ENCODE data around the gene TEX10.

Gene TEX10

DNA sequence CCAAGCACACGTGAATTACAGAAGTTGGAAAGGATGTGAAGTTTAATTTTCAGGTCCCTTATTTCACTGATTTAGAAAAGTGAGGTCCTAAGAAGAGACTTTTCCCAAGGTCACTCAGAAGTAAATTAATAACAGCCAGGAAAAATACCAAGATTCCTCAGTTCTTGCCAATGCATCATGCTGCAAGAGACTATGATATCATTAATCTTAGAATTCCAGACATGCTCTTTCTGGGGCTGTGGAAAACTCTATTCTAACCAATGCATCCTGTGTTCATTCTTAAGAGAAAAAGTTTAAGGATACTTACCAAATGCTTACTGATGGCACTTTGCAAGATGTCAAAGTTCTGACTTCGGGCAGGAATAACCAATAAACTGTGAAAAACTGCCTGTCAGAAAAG, 42.8 kb downstream of the TEX10 start:
- Histone ChIP-seq H3K27me3 (ENCODE audit: insufficient read depth, poor library complexity, severe bottlenecking) (no peaks in the 10 kb centered on the region), H3K27ac (replicated peaks) (no peak overlapping the region), H3K4me3 (replicated peaks; ENCODE audit: insufficient read depth, low read length) (no peak overlapping the region)
- no peak for DNase-seq (ENCODE audit: low read depth in 1 of 2, low spot score in 1 of 2)
- TF ChIP-seq GABPA (IDR thresholded peaks at IDR 0.05; ENCODE audit: low read depth): no peak
- TF ChIP-seq CTCF (IDR thresholded peaks at IDR 0.05; ENCODE audit: insufficient read depth, low read length): no peak
- TF ChIP-seq, protein P1, sequence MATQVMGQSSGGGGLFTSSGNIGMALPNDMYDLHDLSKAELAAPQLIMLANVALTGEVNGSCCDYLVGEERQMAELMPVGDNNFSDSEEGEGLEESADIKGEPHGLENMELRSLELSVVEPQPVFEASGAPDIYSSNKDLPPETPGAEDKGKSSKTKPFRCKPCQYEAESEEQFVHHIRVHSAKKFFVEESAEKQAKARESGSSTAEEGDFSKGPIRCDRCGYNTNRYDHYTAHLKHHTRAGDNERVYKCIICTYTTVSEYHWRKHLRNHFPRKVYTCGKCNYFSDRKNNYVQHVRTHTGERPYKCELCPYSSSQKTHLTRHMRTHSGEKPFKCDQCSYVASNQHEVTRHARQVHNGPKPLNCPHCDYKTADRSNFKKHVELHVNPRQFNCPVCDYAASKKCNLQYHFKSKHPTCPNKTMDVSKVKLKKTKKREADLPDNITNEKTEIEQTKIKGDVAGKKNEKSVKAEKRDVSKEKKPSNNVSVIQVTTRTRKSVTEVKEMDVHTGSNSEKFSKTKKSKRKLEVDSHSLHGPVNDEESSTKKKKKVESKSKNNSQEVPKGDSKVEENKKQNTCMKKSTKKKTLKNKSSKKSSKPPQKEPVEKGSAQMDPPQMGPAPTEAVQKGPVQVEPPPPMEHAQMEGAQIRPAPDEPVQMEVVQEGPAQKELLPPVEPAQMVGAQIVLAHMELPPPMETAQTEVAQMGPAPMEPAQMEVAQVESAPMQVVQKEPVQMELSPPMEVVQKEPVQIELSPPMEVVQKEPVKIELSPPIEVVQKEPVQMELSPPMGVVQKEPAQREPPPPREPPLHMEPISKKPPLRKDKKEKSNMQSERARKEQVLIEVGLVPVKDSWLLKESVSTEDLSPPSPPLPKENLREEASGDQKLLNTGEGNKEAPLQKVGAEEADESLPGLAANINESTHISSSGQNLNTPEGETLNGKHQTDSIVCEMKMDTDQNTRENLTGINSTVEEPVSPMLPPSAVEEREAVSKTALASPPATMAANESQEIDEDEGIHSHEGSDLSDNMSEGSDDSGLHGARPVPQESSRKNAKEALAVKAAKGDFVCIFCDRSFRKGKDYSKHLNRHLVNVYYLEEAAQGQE (IDR thresholded peaks at IDR 0.05; ENCODE audit: insufficient replicate concordance, low read depth): no peak
- TF ChIP-seq SPI1 (IDR thresholded peaks at IDR 0.05; ENCODE audit: borderline replicate concordance, low read depth): no peak
- TF ChIP-seq POLR2AphosphoS5 (IDR thresholded peaks at IDR 0.05; ENCODE audit: low read depth): no peak

- no peak for DNase-seq (ENCODE audit: low read depth in 1 of 2, low spot score in 1 of 2)
- no peak overlapping the region for H3K4me3 ChIP-seq (replicated peaks; ENCODE audit: insufficient read depth, low read length)
- no peaks in the 10 kb centered on the region for H3K27me3 ChIP-seq (ENCODE audit: insufficient read depth, poor library complexity, severe bottlenecking)
- no peak for TF ChIP-seq SPI1 (IDR thresholded peaks at IDR 0.05; ENCODE audit: borderline replicate concordance, low read depth)
- TF ChIP-seq CTCF (IDR thresholded peaks at IDR 0.05; ENCODE audit: insufficient read depth, low read length): no peak
- no peak for TF ChIP-seq GABPA (IDR thresholded peaks at IDR 0.05; ENCODE audit: low read depth)
- TF ChIP-seq, protein P1 (IDR thresholded peaks at IDR 0.05; ENCODE audit: insufficient replicate concordance, low read depth): no peak
- TF ChIP-seq POLR2AphosphoS5 (IDR thresholded peaks at IDR 0.05; ENCODE audit: low read depth): no peak
- no peak overlapping the region for H3K27ac ChIP-seq (replicated peaks)
Measured at GRCh38 chr9:100308965-100309564, 43.7 kb downstream of the TEX10 start.

GRCh38 chr9:100307080-100307479, 45.7 kb downstream of the TEX10 start:
- no peak overlapping the region for H3K4me3 ChIP-seq (replicated peaks; ENCODE audit: insufficient read depth, low read length)
- no peak for DNase-seq (ENCODE audit: low read depth in 1 of 2, low spot score in 1 of 2)
- TF ChIP-seq GABPA (IDR thresholded peaks at IDR 0.05; ENCODE audit: low read depth): no peak
- TF ChIP-seq, protein P1 (IDR thresholded peaks at IDR 0.05; ENCODE audit: insufficient replicate concordance, low read depth): no peak
- no peak for TF ChIP-seq POLR2AphosphoS5 (IDR thresholded peaks at IDR 0.05; ENCODE audit: low read depth)
- no peak for TF ChIP-seq CTCF (IDR thresholded peaks at IDR 0.05; ENCODE audit: insufficient read depth, low read length)
- TF ChIP-seq SPI1 (IDR thresholded peaks at IDR 0.05; ENCODE audit: borderline replicate concordance, low read depth): no peak
- H3K27me3 ChIP-seq (ENCODE audit: insufficient read depth, poor library complexity, severe bottlenecking): no peaks in the 10 kb centered on the region
- no peak overlapping the region for H3K27ac ChIP-seq (replicated peaks)

Data from HL-60 (cell line).